Spleen (tissue), 7 donors: ENCODE measurements around the gene CNNM1.

ENCODE experiments used
- POLR2A ChIP-seq, 3 donors: fragments of 450-650 bp; IDR thresholded peaks; one replicate each; pipeline ENCODE4 v1.5.1; 2017; ENCODE audit warnings: antibody characterized with exemption in 3 of 3, mild to moderate bottlenecking in 1 of 3
- TF ChIP-seq, protein P1 (sequence below), 11 experiments: fragments of 200-600 bp in 7 of 11; fragments of 450-650 bp in 4 of 11; sonication (generic) in 4 of 11; IDR thresholded peaks in 8 of 11; conservative IDR thresholded peaks in 3 of 11; 1 replicate in 7 of 11; 2 replicates in 4 of 11; pipeline versions ENCODE4 v1.4.0 to v1.8.0; 2016 to 2021; ENCODE audit warnings: antibody characterized with exemption in 11 of 11, inconsistent platforms in 4 of 11, mild to moderate bottlenecking in 1 of 11
- donor health status: DM: no; HTN: no; CAD: no; lungs with moderate emphysema.
- donor health status: DM: no; HTN: no; CAD: no.
- donor health status: DM: no; HTN: no; CAD: no.

DNA sequence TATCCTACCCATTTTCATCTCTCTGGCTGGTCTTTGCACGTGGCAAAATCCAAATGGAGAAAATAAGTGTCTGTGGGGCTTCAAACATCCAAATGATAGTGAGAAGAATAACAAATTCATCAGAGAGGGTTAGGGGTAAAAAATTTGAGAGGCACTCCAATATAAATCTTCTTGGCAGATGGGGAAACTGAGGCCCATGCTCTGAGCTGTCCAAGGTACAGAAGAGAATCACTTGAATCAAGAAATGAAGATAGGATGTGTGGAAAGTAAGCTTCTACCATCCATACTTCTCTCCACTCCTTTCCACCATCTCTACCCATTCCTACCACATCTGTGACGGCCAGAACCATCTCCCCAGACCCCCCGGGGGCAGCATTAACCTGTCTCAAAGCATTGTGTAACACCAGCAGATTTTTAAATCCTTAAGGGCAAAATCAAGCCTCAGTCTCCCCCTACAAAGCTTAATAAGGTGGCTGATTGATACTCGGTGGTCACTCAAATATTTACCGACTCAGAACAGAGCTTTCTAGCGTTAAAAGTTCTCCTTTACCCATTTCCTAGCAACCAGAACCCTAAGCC, 100.5 kb downstream of the CNNM1 start:
- TF ChIP-seq, protein P1, sequence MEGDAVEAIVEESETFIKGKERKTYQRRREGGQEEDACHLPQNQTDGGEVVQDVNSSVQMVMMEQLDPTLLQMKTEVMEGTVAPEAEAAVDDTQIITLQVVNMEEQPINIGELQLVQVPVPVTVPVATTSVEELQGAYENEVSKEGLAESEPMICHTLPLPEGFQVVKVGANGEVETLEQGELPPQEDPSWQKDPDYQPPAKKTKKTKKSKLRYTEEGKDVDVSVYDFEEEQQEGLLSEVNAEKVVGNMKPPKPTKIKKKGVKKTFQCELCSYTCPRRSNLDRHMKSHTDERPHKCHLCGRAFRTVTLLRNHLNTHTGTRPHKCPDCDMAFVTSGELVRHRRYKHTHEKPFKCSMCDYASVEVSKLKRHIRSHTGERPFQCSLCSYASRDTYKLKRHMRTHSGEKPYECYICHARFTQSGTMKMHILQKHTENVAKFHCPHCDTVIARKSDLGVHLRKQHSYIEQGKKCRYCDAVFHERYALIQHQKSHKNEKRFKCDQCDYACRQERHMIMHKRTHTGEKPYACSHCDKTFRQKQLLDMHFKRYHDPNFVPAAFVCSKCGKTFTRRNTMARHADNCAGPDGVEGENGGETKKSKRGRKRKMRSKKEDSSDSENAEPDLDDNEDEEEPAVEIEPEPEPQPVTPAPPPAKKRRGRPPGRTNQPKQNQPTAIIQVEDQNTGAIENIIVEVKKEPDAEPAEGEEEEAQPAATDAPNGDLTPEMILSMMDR (IDR thresholded peaks at IDR 0.05 in 8 of 11, conservative IDR thresholded peaks at IDR 0.05 in 3 of 11), result no peak
- TF ChIP-seq POLR2A (IDR thresholded peaks at IDR 0.05), result no peak
